A549 (cell line): ENCODE data around the gene SMARCAL1. TPM values are rescaled to one million over a fixed set of nuclear protein-coding genes. Genes with fewer than 3 reads are reported as not detected.

Source experiments
- ATAC-seq, 2 experiments: fragments of 200-7000 bp in 1 of 2; fragments of >200 bp in 1 of 2; cut with Nextera tagmentation in 1 of 2; cut with Tn5 transposase in 1 of 2; 3 replicates each; pipeline versions ENCODE4 v1.8.0 to v1.9.1; 2018 to 2020; ENCODE audit warnings: mild to moderate bottlenecking in 1 of 2, moderate library complexity in 1 of 2
- CTCF ChIA-PET: fragments of 300-600 bp; sonication (Branson Sonifier 250); formaldehyde crosslinking; extraction: SDS; loops from one replicate; lab custom pipeline; 2021; ENCODE audit warnings: antibody characterized with exemption, inconsistent platforms; lab: Yijun Ruan, JAX
- POLR2A ChIA-PET: fragments of 350-600 bp; formaldehyde crosslinking; extraction: SDS; loops from one replicate; lab custom pipeline; 2021; ENCODE audit warnings: antibody characterized with exemption, inconsistent platforms; lab: Yijun Ruan, JAX
- DNase-seq, 2 experiments: peaks; one replicate each; pipeline versions ENCODE4 v3.0.0 to v3.0.0-alpha.2; 2011 to 2016; ENCODE audit warnings: low read depth in 1 of 2, low spot score in 1 of 2
- FAIRE-seq: peaks from 2 replicates; lab custom pipeline; 2011; peaks lifted over from hg19 to GRCh38; lab: Jason Lieb, UNC
- H3K27ac ChIP-seq, 2 experiments: fragments of >200 bp; sonication (Bioruptor Twin); formaldehyde crosslinking; 3 replicates each; pipeline ENCODE4 v1.5.1; 2016 to 2017
- H3K4me1 ChIP-seq: fragments of >200 bp; sonication (Bioruptor Twin); formaldehyde crosslinking; 3 replicates; pipeline ENCODE4 v1.6.1; 2016
- H3K4me2 ChIP-seq: fragments of >200 bp; sonication (Bioruptor Twin); formaldehyde crosslinking; 3 replicates; pipeline ENCODE4 v1.6.1; 2016
- H3K4me3 ChIP-seq: fragments of >200 bp; sonication (Bioruptor Twin); formaldehyde crosslinking; 3 replicates; pipeline ENCODE4 v1.5.1; 2016
- H3K9me3 ChIP-seq: fragments of >200 bp; sonication (Bioruptor Twin); formaldehyde crosslinking; 3 replicates; pipeline ENCODE4 v1.6.1; 2016
- ATOH8 ChIP-seq: fragments of 250-450 bp; sonication (Bioruptor Pico); IDR thresholded peaks from 2 replicates; pipeline ENCODE4 v1.5.0; 2020; ENCODE audit warnings: low read depth, mild to moderate bottlenecking, moderate library complexity
- BHLHE40 ChIP-seq: IDR thresholded peaks from 2 replicates; pipeline ENCODE4 v1.6.1; 2012; ENCODE audit warnings: low read depth, low read length, inconsistent platforms
- CBX8 ChIP-seq: fragments of 200-600 bp; sonication (generic); IDR thresholded peaks from 2 replicates; pipeline ENCODE4 v1.6.1; 2016
- CHD2 ChIP-seq: fragments of 150-350 bp; IDR thresholded peaks from 2 replicates; pipeline ENCODE4 v1.6.1; 2014; ENCODE audit warnings: low read length; ENCODE audit not compliant: partially characterized antibody
- CHD4 ChIP-seq: fragments of 200-600 bp; sonication (generic); IDR thresholded peaks from 2 replicates; pipeline ENCODE4 v1.6.1; 2016; ENCODE audit warnings: antibody characterized with exemption, mild to moderate bottlenecking, borderline replicate concordance
- CTCF ChIP-seq: fragments of >200 bp; sonication (Bioruptor Twin); formaldehyde crosslinking; IDR thresholded peaks from 3 replicates; pipeline ENCODE4 v1.5.1; 2016
- EHF ChIP-seq: fragments of 250-450 bp; sonication (Bioruptor Pico); IDR thresholded peaks from 2 replicates; pipeline ENCODE4 v1.5.0; 2020; ENCODE audit warnings: mild to moderate bottlenecking
- EHMT2 ChIP-seq: fragments of 200-600 bp; sonication (generic); IDR thresholded peaks from 2 replicates; pipeline ENCODE4 v1.6.1; 2016; ENCODE audit warnings: antibody characterized with exemption, low read depth, mild to moderate bottlenecking, moderate library complexity
- ESRRA ChIP-seq: fragments of 150-350 bp; IDR thresholded peaks from 2 replicates; pipeline ENCODE4 v1.6.1; 2014; ENCODE audit warnings: mild to moderate bottlenecking, low read length, borderline replicate concordance
- FOSL2 ChIP-seq, 2 experiments: fragments of 450-650 bp in 1 of 2; fragments of >200 bp in 1 of 2; sonication (Bioruptor Twin) in 1 of 2; formaldehyde crosslinking; IDR thresholded peaks; 2 replicates each; pipeline versions ENCODE4 v1.5.0 to v1.6.1; 2016 to 2020; ENCODE audit warnings: mild to moderate bottlenecking in 1 of 2, moderate library complexity in 1 of 2
- FOXS1 ChIP-seq: fragments of 250-450 bp; sonication (Bioruptor Pico); IDR thresholded peaks from 2 replicates; pipeline ENCODE4 v1.5.0; 2020; ENCODE audit warnings: mild to moderate bottlenecking, moderate library complexity
- HES2 ChIP-seq: fragments of >200 bp; sonication (Bioruptor Twin); formaldehyde crosslinking; IDR thresholded peaks from 2 replicates; pipeline ENCODE4 v1.6.1; 2016
- HEYL ChIP-seq: fragments of 250-450 bp; sonication (Bioruptor Pico); IDR thresholded peaks from 2 replicates; pipeline ENCODE4 v1.8.0; 2021; ENCODE audit warnings: mild to moderate bottlenecking, moderate library complexity
- HOXA7 ChIP-seq: fragments of 250-450 bp; sonication (Bioruptor Pico); IDR thresholded peaks from 2 replicates; pipeline ENCODE4 v1.5.0; 2020; ENCODE audit warnings: mild to moderate bottlenecking, moderate library complexity
- KDM1A ChIP-seq: fragments of 200-600 bp; sonication (generic); IDR thresholded peaks from 2 replicates; pipeline ENCODE4 v1.6.1; 2016; ENCODE audit warnings: low read depth, mild to moderate bottlenecking
- KDM5A ChIP-seq: fragments of 200-600 bp; sonication (generic); IDR thresholded peaks from 2 replicates; pipeline ENCODE4 v1.6.1; 2016; ENCODE audit warnings: antibody characterized with exemption, mild to moderate bottlenecking
- MAFK ChIP-seq: fragments of 450-650 bp; IDR thresholded peaks from 2 replicates; pipeline ENCODE4 v1.6.1; 2014; ENCODE audit not compliant: partially characterized antibody
- MAX ChIP-seq: IDR thresholded peaks from 2 replicates; pipeline ENCODE4 v1.6.1; 2012
- MAZ ChIP-seq: fragments of 150-350 bp; IDR thresholded peaks from 2 replicates; pipeline ENCODE4 v1.6.1; 2014; ENCODE audit warnings: antibody characterized with exemption, low read depth, low read length, borderline replicate concordance
- MYC ChIP-seq: IDR thresholded peaks from 2 replicates; pipeline ENCODE4 v1.6.1; 2012; ENCODE audit warnings: mild to moderate bottlenecking, inconsistent platforms, low read length, improper control_type of control experiment, borderline replicate concordance
- NFE2L2 ChIP-seq: fragments of 150-350 bp; conservative IDR thresholded peaks from 2 replicates; pipeline ENCODE4 v1.6.1; 2014; ENCODE audit warnings: low read length
- RARB ChIP-seq: fragments of 250-450 bp; sonication (Bioruptor Pico); IDR thresholded peaks from 2 replicates; pipeline ENCODE4 v1.8.0; 2021; ENCODE audit warnings: mild to moderate bottlenecking, moderate library complexity
- REST ChIP-seq: fragments of 200-600 bp; sonication (generic); IDR thresholded peaks from 2 replicates; pipeline ENCODE4 v1.6.1; 2016; ENCODE audit warnings: antibody characterized with exemption, mild to moderate bottlenecking, moderate library complexity
- RFX5 ChIP-seq: fragments of 450-650 bp; IDR thresholded peaks from 2 replicates; pipeline ENCODE4 v1.7.1; 2014; ENCODE audit warnings: antibody characterized with exemption, mild to moderate bottlenecking, moderate library complexity
- RNF2 ChIP-seq: fragments of 200-600 bp; sonication (generic); IDR thresholded peaks from 2 replicates; pipeline ENCODE4 v1.6.1; 2016; ENCODE audit warnings: low read depth, mild to moderate bottlenecking, antibody characterized with exemption, moderate library complexity, borderline replicate concordance
- SMC3 ChIP-seq: fragments of >200 bp; sonication (Bioruptor Twin); formaldehyde crosslinking; IDR thresholded peaks from 3 replicates; pipeline ENCODE4 v1.6.1; 2018; ENCODE audit warnings: inconsistent platforms
- TFCP2L1 ChIP-seq: fragments of 250-450 bp; sonication (Bioruptor Pico); IDR thresholded peaks from 2 replicates; pipeline ENCODE4 v1.5.0; 2021; ENCODE audit warnings: mild to moderate bottlenecking
- TP53 ChIP-seq: fragments of 250-450 bp; sonication (Bioruptor Pico); IDR thresholded peaks from 2 replicates; pipeline ENCODE4 v1.5.0; 2021; ENCODE audit warnings: mild to moderate bottlenecking, moderate library complexity
- ZFP36 ChIP-seq: fragments of 450-650 bp; IDR thresholded peaks from 2 replicates; pipeline ENCODE4 v1.6.1; 2014; ENCODE audit warnings: borderline replicate concordance; ENCODE audit not compliant: partially characterized antibody
- ZNF302 ChIP-seq: fragments of 250-450 bp; sonication (Bioruptor Pico); IDR thresholded peaks from 2 replicates; pipeline ENCODE4 v1.9.0; 2021; ENCODE audit warnings: inconsistent platforms, mild to moderate bottlenecking, moderate library complexity
- ZSCAN20 ChIP-seq: fragments of 250-450 bp; sonication (Bioruptor Pico); IDR thresholded peaks from 2 replicates; pipeline ENCODE4 v1.8.0; 2022; ENCODE audit warnings: mild to moderate bottlenecking, moderate library complexity
- WGBS: methylation state at CpG from one replicate; pipeline ENCODE4 v1.1.6; 2017; ENCODE audit errors: missing lambda C conversion rate; 5-methylcytosine and 5-hydroxymethylcytosine counted together
- polyA plus RNA-seq, 4 experiments: library from polyadenylated mRNA; depleted of rRNA in 3 of 4; stranded (reverse); fragments of >200 nt; fragmentation: RNase III in 1 of 4; extraction: RNeasy Plus Mini Kit Qiagen cat#74134 plus additional on column Dnase treatment in 1 of 4; gene quantifications; 2 replicates in 3 of 4; 3 replicates in 1 of 4; pipeline ENCODE4 v1.2.3, GENCODE V29; 2011 to 2017

SMARCAL1 gene
- polyA plus RNA-seq, 2 of the 4 experiments (the other 2 are of a cell fraction) = 18.4 to 28.7 TPM

- Histone ChIP-seq H3K4me1 (peaks cover 17% of the 10 kb centered on the region), H3K9me3 (no peaks in the 10 kb centered on the region), H3K27ac (peak overlapping the region in 1 of 2 experiments; percentile 9; a peak in 1 of 6 replicates), H3K4me2 (peak overlapping the region; percentile 37; the same call in 2 of the 3 replicates)
- peak; percentile 20 to 60; a peak in 4 of 6 replicates for ATAC-seq
- POLR2A ChIA-PET = no interaction called here
- TF ChIP-seq ZNF302 (CRISPR knock-in tag) = no peak
- no peak for TF ChIP-seq EHMT2
- TF ChIP-seq CBX8 = no peak
- TF ChIP-seq ESRRA = no peak
- TF ChIP-seq RARB = no peak
- no peak for TF ChIP-seq HOXA7 (CRISPR knock-in tag)
- no peak for TF ChIP-seq EHF (CRISPR knock-in tag)
- TF ChIP-seq MYC = no peak
- TF ChIP-seq BHLHE40 = no peak
- TF ChIP-seq HES2 = no peak
- no peak for TF ChIP-seq MAX
- TF ChIP-seq ZFP36 = no peak
- no peak for TF ChIP-seq TFCP2L1
- TF ChIP-seq ZSCAN20 (CRISPR knock-in tag) = no peak
- no peak for TF ChIP-seq RNF2
- TF ChIP-seq SMC3 = no peak
- no peak for TF ChIP-seq CTCF
- no peak for TF ChIP-seq REST
- no peak for TF ChIP-seq KDM5A
- TF ChIP-seq KDM1A = no peak
- TF ChIP-seq, all 56 proteins: peak for 0
- 50% methylated on average over 2 of the region's 2 CpGs for WGBS
- FAIRE-seq (no peak), DNase-seq (peak in 1 of 2 experiments; percentile 23)
- CTCF ChIA-PET = interaction anchor here (0.6 to 5.0 kb wide), 5 partner anchors 9 to 252 kb away, joined by 3 to 14 read pairs (median 3); no protein-coding TSS in a partner anchor
- no peak overlapping the region for H3K4me3 ChIP-seq
Measured at GRCh38 chr2:216362730-216363129, 49.6 kb upstream of the SMARCAL1 start.

DNA sequence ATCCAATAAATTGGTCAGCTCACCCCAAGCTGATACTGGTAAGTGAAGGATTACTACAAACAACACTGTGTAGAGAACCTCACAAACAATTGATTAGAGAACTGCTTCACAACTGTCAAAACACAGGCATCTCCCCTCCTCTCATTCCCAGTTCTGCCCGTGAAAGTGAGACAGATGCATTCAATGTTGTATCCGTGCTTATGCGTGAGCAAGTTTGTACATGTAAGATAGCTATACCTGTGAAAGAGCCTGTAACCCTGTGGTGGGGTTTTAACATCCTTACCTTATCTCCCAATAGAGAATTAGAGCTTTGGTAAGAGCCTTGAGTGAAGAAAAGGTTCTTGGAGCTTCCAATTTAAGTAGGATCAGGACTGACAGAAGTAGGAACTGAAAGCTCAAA lies 49.1 kb upstream of the SMARCAL1 start:
- TF ChIP-seq TP53 (no peak), MAX (no peak), TFCP2L1 (no peak), HEYL (CRISPR knock-in tag) (no peak), NFE2L2 (no peak), FOXS1 (no peak), ZNF302 (CRISPR knock-in tag) (no peak), FOSL2 (IDR thresholded peaks at IDR 0.05) (no peak), FOSL2 (CRISPR knock-in tag; IDR thresholded peaks at IDR 0.05) (no peak), MAFK (no peak), HES2 (no peak), RFX5 (no peak), CHD2 (no peak), ATOH8 (CRISPR knock-in tag) (no peak), CHD4 (no peak), MAZ (no peak)
- TF ChIP-seq, all 56 proteins: peak for 0
- no peak overlapping the region for H3K4me3 ChIP-seq

More for the DNA sequence above, 49.1 kb upstream of the SMARCAL1 start:
- Histone ChIP-seq H3K27ac (peak overlapping the region in 1 of 2 experiments; percentile 9; a peak in 1 of 6 replicates), H3K9me3 (no peaks in the 10 kb centered on the region), H3K4me1 (peaks cover 22% of the 10 kb centered on the region), H3K4me2 (peak overlapping the region; percentile 37; the same call in 2 of the 3 replicates)
- ATAC-seq = no peak
- FAIRE-seq = no peak
- DNase-seq = no peak
- 92% methylated on average over 3 of the region's 3 CpGs for WGBS
- CTCF ChIA-PET = interaction anchor here (0.8 to 5.0 kb wide), 5 partner anchors 11 to 253 kb away, joined by 3 to 14 read pairs (median 4); no protein-coding TSS in a partner anchor
- POLR2A ChIA-PET = no interaction called here
